ENCODE results near the gene FOXP2.
"Not testable (repeated sequence)": the region's sequence is repeated elsewhere in the genome, so short reads cannot be mapped to it uniquely, and the experiment has no call there.

FOXP2 gene

DNA sequence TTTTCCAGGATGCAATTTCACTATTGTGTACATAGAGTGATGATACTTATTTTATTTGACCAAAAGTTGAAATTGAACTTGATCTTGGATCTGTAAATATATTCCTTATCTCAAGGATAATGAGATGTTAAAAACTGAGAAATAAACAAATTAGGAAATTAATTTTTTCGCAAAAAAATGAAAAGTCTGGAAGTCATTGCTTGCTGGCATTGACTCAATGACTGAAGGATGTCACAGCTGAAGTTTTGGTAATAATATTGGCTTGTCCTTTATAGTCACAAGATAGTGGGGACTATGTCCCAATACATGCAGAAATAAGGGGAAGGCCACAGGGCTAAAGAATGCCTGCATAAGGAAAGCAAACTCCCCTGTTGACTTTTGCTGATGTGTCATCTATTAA is 92.8 kb downstream of the FOXP2 start:
- no peak for DNase-seq

DNA sequence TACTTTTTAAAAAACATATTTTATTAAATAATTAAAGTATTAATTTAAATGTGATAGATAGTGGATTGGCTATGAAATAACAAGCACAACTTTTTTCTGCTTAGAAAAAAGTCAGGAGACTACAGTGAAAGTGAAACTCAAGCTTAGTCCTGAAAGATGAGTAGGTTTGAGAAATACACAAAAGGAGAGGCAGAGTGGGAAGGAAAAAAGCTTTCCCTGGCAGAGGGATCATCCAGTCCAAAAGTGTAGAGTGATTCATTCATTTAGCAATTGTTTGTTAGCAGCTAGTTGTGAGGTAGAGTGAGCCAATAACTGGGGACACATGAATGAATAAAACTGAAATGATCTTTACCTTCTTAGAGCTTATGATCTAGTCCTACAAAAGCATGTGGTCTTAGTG is 93.5 kb downstream of the FOXP2 start:
- no peak for DNase-seq

DNA sequence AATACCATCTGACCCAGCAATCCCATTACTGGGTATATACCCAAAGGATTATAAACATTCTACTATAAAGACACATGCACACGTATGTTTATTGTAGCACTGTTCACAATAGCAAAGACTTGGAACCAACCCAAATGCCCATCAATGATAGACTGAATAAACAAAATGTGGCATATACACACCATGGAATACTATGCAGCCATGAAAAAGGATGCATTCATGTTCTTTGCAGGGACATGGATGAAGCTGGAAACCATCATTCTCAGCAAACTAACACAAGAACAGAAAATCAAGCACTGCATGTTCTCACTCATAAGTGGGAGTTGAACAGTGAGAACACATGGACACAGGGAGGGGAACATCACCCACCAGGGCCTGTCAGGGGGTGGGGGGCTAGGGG is 96.2 kb downstream of the FOXP2 start:
- DNase-seq = not testable (repeated sequence)

DNA sequence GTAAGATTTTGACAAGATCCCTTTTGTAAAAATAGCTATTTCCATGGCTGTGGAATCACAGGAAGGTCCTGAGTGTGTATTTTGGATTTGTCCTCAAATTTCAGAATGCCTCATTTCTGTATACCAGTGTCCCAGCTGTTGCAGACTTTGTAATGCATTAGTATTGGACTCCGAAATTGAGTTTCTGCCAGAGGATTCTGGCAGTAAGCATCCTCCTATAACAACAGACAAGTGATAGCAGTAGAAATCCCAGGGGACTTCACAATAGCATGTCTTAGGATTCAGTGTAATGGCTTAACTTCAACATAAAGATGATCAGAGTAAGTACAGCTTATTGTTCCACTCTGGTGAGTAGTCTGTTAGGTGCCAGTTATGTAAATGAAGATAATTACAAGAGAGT is 104.6 kb downstream of the FOXP2 start:
- no peak for DNase-seq

DNA sequence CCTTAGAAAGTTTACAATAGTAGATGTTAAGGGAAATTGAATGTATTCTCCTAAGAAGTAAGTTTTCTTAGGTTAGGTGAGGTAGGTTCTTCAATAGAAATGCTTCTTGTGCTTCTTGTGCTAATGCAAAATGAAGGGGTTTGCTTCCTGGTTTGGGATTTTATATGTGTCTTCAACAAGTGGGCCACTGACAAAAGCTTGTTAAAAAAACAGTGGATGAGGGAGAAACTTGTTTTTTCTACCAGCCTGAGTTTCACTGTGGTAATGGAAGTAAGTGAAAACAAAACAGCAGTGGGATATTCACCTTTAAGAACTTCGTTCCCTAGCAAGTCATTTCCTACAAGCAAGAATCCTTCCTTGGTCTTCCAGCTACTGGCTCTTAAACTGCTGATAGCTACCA is 107.5 kb downstream of the FOXP2 start:
- DNase-seq = no peak

DNA sequence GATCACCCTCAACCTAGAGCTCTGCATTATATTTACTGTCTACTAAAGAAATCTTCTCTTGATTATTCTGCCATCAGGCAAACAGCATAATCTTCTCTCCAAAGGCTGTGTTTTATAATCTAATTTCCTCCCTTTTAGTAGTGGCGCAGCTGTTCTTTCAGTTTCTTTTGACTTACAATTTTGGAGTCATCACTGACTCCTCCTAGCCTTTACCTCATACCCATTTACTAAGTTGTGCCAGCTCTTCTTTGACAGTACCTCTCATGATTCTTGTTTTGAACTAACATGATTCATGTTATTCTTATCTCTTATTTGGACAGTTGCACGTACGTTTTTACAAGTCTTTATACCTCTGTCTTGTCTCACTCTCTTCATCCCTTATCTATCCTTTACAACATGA is 113.0 kb downstream of the FOXP2 start:
- no peak for DNase-seq

DNA sequence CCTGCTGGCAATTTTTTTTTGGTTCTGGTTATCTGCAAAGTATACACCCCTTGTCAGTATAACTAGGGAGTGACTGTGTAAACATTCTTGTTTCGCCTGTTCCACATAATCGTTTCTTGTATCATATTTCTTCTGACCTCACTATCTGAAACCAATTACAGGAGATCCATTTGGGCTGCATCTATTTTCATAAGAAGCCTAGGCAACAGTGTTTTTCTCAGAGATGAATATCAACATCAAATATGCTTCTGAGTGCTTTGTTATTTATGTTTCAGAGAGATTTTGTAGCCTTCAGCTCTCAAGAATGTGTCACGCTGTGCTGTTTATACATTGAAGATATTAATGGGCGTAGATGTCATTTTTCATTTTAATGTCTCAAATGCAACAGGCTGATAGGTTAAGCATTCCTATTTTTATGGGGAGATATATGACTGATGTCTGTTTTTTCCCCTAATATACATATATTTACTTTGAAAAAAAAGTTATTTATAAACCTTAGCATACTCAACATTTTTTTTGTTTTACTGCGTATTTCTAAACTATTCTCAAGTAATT is 115.5 kb downstream of the FOXP2 start:
- DNase-seq = no peak

DNA sequence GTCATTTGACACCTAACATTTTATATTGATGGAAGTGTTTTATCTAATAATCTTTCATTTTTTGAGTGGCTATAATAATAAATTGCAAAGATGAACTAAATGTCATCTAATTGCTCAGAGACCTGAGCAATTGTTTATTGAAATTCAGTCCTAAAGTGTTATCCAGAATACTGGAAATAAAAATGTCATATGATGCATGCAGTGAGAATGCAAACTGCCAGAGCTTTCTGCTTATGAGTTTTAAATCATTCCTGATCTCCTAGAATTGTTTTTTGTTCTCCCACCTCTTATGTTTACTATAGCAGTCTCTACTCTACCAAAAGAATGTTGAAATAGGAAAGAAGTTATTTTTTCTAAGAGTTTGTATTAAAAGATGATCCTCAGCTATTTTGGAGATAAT is 116.7 kb downstream of the FOXP2 start:
- no peak for DNase-seq

DNA sequence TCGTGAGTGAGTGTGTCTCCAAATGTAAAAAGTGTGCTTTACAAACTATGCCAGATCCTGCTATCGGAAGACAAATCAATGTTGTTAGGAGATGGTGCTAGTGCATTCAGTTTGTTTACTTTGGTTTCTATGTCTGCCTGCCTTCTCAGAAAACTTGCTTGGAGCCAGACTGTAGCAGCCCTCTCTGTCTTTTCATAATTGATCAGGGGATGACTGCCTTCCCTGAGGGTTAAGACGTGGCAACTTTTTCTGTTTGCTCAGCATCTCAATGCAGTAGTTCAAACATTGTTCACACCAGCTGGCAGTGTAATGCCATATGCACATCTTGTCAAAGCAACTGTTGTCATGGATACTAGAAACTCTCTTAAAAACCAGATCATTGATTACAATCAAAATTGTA is 118.5 kb downstream of the FOXP2 start:
- no peak for DNase-seq

DNA sequence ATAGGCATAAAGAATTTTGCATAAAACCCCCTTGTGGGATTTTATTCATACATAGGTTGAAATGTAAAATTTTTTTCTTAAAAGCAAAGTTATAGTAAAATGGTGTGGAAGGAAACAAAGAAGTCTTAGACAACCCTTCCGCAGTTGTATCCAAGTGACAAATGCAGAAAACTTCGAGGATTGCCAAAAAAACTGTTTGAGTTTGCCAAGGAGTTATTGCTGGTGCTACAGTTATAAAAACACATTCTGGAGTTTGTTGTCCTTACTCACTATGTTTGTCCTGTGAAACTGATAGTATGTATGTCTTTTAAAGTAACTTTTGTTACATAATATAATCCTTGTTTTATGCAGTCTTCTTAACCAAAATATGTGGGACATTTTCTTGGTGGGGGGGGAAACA is 120.3 kb downstream of the FOXP2 start:
- DNase-seq = no peak

DNA sequence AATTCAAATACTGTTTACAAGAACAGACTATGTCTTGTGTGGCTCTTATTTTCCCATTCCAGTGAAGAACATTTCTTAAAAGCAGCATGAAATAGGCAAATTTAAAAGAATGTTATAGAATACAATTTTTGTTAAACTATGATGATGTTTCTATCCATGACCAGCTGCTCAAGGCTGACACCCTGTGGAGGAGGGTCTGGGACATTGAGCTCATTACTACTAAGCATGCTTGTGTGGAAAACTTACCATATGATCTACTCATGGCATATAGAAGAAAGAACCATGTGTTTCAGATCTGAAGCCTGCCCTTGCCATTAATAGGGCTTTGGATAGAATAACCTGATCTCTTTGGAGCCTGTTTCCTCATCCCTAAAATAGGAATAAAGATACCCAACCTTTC is 125.0 kb downstream of the FOXP2 start:
- no peak for DNase-seq

DNA sequence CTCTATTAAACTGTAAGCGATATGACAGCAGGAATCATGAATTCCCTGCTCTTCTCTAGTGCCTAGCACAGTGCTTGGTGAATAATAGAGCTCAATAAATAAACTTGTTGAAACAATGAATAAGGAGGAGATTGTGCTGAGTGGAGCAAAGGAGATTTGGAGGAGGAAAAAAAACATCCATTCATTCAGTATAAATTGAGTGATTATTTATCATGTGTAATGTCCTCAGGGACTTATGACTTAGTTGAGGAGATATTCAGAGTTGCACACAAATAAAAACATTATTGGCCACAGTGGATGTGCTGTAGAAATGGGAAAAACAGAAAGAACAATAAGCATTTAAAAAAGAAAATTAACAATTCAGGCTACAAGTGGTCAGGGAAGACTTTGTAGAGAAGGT is 125.7 kb downstream of the FOXP2 start:
- no peak for DNase-seq

DNA sequence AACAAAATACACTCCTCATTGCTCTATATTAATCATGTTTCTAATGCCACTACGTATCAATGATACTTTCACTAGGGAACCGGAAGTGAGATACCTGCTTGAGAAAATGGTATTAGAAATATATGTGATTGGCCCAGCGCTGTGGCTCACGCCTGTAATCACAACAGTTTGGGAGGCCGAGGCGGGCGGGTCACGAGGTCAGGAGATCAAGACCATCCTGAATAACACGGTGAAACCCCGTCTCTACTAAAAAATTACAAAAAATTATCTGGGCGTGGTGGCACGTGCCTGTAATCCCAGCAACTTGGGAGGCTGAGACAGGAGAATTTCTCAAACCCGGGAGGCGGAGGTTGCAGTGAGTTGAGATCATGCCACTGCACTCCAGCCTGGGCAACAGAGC is 132.7 kb downstream of the FOXP2 start:
- DNase-seq = not testable (repeated sequence)

DNA sequence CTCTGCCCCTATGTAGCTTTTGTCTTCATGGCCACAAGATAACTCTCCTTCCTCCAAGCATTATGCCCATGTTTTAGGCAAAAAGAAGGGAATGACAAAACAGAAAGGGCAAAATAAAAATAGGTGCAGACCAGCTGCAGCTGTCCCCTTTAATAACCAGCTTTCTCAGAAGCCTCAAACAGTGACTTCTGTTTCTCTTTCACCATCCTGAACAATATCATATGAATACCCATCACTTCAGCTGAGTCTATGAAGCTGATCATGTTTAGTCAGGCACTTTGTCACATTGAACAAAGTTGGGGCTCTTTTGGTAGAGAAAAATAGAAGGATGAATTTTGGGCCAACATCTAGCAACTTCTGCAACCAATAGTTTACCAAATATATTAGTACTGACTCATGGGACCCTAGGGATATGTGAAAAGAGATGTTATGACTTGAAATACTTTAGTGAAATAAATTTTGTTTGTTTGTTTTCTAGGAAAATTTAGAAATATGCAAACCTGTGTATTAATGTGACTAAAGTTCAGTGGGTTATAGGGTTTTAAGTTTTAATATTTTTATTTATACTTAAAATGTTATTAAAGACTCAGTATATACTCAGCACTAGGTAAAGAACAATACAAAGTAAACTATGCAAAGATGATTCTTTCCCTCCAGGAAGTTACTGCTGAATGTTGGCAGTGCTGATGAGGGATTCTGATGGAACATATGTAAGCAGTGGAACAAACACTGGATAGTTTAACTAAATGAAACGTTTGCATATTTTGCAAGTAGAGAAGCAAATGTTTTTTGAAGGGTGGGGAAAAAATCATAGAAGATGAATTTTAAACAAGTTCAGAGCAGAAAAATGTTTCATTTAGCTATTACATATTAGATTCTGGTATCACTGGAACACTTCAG is 133.7 kb downstream of the FOXP2 start:
- DNase-seq = no peak

DNA sequence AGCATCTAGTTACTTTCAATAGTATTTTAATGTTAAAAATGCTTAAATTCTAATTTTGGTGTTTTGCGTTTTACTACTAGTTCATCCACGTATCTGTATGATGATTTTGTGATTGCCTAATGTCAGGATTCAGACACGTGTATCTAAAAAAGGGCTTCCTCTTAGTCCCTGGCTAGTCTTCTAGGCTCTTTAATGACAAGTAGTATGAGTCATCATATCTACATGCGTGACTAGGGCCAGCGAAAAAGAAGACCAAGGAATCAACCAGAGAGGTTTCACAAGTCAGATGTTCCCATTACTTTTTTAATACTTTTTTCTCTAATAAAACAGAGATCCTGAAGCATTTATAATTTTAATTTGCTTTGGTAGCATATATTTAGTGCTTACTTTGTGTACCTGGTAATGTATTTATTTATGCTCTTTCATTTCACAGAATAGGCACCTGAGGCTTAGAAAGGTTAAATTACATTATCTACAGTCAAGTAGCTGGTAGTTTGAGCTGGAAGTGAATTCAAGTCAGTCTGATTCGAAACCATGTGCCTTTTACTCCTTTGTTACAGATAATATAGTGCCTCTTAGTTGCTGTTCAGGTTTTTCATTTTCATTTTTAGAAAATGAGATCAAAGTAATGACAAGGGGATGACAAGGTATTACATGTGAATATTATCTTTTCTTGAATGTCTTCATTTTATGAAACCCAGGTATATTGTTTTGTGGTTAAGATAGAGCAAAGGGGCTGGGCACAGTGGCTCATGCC is 140.3 kb downstream of the FOXP2 start:
- no peak for DNase-seq

DNA sequence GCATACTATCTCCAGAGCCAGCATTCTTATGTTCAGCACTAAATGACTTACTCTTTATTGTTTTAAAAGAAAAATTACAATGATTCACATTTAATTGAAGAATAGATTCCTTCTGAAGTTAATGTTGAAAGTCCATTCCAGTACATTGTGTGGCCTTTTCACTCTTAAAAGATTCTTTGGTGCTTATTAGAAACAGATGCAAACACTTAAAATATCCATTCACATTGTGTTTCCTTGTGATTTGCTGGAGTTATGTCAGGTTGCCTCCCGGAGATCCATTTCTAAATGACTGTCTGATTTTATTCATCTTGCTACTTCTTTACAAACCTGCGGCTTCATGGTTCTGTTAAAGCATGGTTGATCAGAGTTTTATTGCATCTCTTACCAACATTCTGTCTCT is 152.8 kb downstream of the FOXP2 start:
- DNase-seq = no peak

DNA sequence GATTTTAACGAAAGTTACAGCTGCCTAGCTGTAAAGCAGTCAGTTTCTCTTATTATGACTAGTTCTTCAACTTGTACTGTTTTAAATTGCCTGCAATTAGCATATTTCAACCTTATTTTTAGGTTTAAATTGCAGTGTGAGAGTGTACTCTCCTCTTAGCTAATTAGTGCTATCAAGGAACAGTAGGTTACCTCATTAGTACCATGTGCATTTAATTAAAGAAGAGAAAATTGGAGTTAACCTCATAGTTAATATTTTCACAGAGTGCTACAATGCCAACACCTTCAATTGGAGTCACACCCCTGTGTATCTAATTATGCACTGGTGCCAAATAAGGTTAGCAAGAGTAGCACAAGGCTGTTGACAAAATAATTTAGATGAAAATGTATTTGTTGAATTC is 154.6 kb downstream of the FOXP2 start:
- DNase-seq = no peak

DNA sequence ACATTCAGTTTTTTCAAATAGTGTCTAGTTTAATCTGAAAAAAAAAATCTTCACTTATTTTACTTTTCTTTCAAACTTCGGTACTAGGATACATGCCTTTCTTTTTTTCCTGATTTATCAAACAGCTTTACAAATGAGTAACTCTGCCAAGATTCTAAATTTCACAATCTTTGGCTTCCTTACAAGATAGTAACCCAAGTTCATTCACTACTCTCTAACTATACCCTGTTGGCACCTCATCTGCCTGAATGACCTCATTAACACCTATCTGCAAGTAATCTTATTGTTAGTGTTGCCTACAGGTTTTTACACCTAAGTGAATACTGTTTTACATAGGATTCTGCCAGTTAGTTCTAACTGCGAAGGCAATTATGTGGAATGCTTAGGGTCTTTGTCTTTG is 159.8 kb downstream of the FOXP2 start:
- DNase-seq = no peak

DNA sequence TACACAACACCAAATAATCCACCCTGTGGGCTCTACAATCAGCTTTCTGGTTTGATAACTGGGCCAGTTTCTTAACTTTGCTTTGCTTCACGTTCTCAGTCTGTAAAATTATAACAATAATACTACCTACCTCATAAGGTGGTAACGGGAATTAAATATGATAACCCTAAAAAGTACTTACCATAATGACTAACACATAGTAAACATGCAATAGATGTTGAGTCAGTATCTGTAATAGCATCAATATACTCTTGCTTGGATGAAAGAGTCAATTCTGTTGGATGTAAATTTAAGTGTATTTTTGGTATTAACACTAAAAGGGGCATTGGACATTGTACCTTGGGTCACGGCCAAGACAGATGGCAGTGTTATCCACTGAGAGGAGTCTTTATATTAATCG is 160.5 kb downstream of the FOXP2 start:
- no peak for DNase-seq

DNA sequence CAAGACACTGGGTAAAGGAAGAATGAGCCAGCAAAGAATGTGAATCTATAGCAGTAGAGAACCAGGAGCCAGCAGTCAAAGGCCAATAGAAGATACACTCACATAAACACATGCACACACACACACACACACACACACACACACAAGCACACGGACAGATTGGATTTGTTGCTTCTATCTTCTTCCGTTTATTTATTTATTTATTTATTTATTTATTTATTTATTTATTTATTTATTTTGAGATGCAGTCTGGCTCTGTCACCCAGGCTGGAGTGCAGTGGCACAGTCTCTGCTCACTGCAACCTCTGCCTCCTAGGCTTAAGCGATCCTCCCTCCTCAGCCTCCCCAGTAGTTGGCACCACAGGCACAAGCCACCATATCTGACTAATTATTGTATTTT is 166.3 kb downstream of the FOXP2 start:
- not testable (repeated sequence) for DNase-seq

DNA sequence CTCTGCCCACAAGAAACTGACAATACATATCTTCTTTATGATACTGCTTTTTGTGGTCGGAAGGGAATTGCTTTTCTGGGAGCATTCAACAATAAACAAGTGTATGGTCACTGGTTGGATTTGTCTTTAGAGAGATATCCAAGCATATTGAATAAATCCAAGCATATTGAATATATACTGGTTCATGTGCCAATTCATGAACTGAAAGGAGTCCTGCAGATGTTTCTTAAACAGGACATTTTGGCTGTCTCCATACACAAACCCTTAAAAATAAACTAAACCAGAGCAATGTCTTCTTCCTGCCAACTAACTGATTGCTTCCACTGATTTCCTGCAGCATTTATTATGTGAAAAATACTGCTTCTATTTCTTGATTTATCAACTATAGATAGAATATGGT is 173.9 kb downstream of the FOXP2 start:
- no peak for DNase-seq

DNA sequence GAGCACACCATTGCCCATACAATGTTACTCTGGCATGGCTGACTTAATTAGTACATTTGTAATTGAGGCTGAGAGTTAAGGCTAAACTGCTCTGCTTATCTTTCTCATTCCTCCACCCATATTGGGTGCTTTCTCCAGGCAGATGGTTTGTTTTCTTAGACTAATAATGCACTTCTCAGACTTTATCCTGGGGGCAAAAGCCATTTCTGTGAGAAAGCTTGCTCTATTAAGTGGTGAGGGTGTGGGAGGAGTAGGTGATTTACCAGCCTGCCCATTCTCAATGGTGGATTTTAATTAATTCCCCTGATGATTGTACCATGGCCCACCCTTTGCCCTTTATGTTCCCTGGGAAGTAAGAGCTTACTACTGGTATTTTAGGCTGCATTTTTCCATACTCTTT is 174.8 kb downstream of the FOXP2 start:
- DNase-seq = no peak

DNA sequence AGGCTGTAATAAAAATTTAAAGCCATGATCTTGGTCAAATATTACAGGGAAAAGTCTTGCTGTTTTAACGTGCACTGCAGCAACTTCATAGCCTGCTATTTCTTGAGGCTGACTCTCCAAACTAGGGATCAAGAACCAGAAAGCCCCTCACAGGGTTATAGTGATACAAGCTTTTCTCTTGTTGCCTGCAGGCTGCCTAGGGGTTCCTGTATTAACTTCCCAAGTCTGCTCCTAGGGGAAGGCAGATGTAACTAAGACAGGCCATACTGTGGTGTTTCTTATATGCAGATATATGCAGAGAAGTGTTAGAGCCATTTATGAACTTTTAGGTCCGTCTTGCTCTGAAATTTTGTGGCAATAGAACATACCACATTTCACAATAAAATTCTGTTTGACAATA is 175.7 kb downstream of the FOXP2 start:
- no peak for DNase-seq

DNA sequence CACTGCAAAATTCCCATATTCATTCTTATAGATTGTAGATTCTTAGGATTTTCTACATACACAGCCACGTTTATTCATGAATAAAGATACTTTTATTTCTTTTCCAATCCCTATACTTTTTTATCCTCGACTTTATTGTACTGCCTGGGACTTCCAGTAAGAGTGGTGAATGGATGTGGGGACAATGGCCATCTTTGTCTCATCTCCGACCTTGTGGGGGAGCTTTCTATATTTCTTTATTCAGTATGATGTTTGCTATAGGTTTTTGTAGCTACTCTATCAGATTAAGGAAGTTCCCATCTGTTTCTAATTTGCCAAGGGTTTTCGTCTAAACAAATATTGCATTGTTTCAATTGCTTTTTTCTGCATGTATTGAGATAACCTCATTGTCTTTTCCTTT is 184.3 kb downstream of the FOXP2 start:
- no peak for DNase-seq
